22Rv1 (cell line): Measurements from ENCODE around the gene APEH.

Source experiments
- CTCF ChIP-seq: fragments of 450-650 bp; IDR thresholded peaks from 2 replicates; pipeline ENCODE4 v1.5.1; 2017; ENCODE audit warnings: mild to moderate bottlenecking
- ZFX ChIP-seq: fragments of 450-650 bp; IDR thresholded peaks from 2 replicates; pipeline ENCODE4 v1.6.1; 2017; ENCODE audit warnings: antibody characterized with exemption, borderline replicate concordance

- no peak for TF ChIP-seq CTCF
- TF ChIP-seq ZFX = no peak
Observed at GRCh38 chr3:49653621-49654020, 20.5 kb upstream of the APEH start.
